ENCODE results near the gene RHOD. TPM values are rescaled to one million over a fixed set of nuclear protein-coding genes. Genes with fewer than 3 reads are reported as not detected.
A peak's percentile ranks its signal among the peaks of the same experiment; 100 is the strongest.

Gene RHOD
- total and polyA plus RNA-seq, 2 donors (not counting 3 experiments of a cell fraction or from before 2014, with no cell fraction given): 10.6 to 17.9 TPM

DNA sequence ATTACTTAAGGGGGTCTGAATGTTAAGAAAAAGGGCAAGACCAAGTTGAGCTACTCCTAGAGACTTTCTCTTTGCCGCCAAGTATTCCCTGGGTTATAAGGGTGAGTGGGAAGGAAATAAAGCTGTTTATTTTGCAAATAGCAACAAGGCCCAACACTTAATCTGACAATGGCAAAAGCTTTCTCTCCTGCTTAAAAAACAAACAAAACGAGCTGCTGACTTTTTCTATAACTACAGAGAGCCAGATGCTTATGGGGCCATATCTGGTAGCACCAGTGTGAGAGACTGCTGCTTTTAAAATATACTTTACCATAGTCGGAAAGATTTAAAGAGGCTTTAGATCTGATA is 60.1 kb downstream of the RHOD start:
- Histone ChIP-seq H3K79me2 (ENCODE audit: control insufficient read depth, insufficient read depth, low read length) (peaks cover 26% of the 10 kb centered on the region), H3K4me2 (ENCODE audit: insufficient read depth, low read length) (no peak overlapping the region), H3K27ac (ENCODE audit: insufficient read depth, low read depth, low read length) (no peak overlapping the region), H3K9me3 (replicated peaks; ENCODE audit: control insufficient read depth, insufficient read depth, low read length) (no peaks in the 10 kb centered on the region), H4K20me1 (replicated peaks; ENCODE audit: control insufficient read depth, extremely low read depth, insufficient read depth, low read length) (peaks cover 2% of the 10 kb centered on the region), H2AFZ (ENCODE audit: low read depth, low read length) (no peak overlapping the region), H3K36me3 (ENCODE audit: control insufficient read depth in 2 of 2, extremely low read depth in 1 of 2, insufficient read depth in 2 of 2, low read length in 2 of 2) (no peaks in the 10 kb centered on the region), H3K4me3 (replicated peaks in 1 of 3; ENCODE audit: insufficient read depth in 1 of 3, low read depth in 1 of 3, low read length in 3 of 3) (no peak overlapping the region), H3K9ac (replicated peaks; ENCODE audit: extremely low read depth, insufficient read depth, low read length) (no peak overlapping the region), H3K9me1 (replicated peaks; ENCODE audit: control insufficient read depth, extremely low read depth, insufficient read depth, low read length) (no peaks in the 10 kb centered on the region), H3K27me3 (ENCODE audit: control insufficient read depth in 2 of 2, insufficient read depth in 2 of 2, low read length in 2 of 2) (peaks cover under 1 to 1% of the 10 kb centered on the region in 2 experiments), H3K4me1 (ENCODE audit: control insufficient read depth, extremely low read depth, insufficient read depth, low read length) (peaks cover 16% of the 10 kb centered on the region)
- ChIA-PET CTCF (interaction anchor here (0.8 to 3.6 kb wide), 5 partner anchors 10 to 35 kb away, joined by 3 to 11 read pairs (median 3); no protein-coding TSS in a partner anchor), POLR2A (no interaction called here)
- no peak for TF ChIP-seq JUN (IDR thresholded peaks at IDR 0.05; ENCODE audit: borderline replicate concordance, insufficient read depth, insufficient read length, low read depth)
- TSS peak; percentile 31 for BruUV-seq (replicated peaks)
- dilution Hi-C loops (cut with MboI; ENCODE audit: extremely low pct_ligation_motif_present, low sequenced_read_pairs): no loop called here
- intact Hi-C loops (cut with micrococcal nuclease): no loop called here
- no peak for FAIRE-seq
- DNase-seq (ENCODE audit: low read depth, low spot score): no peak

GRCh38 chr11:67117176-67117575 is 60.5 kb downstream of the RHOD start:
- no peak overlapping the region for H3K9ac ChIP-seq (replicated peaks; ENCODE audit: extremely low read depth, insufficient read depth, low read length)
- peaks cover 2% of the 10 kb centered on the region for H4K20me1 ChIP-seq (replicated peaks; ENCODE audit: control insufficient read depth, extremely low read depth, insufficient read depth, low read length)
- no peaks in the 10 kb centered on the region for H3K9me3 ChIP-seq (replicated peaks; ENCODE audit: control insufficient read depth, insufficient read depth, low read length)
- POLR2A ChIA-PET: no interaction called here
- H3K9me1 ChIP-seq (replicated peaks; ENCODE audit: control insufficient read depth, extremely low read depth, insufficient read depth, low read length): no peaks in the 10 kb centered on the region
- peaks cover 0 to 1% of the 10 kb centered on the region in 2 experiments for H3K27me3 ChIP-seq (ENCODE audit: control insufficient read depth in 2 of 2, insufficient read depth in 2 of 2, low read length in 2 of 2)
- TF ChIP-seq EZH2 (IDR thresholded peaks at IDR 0.05; ENCODE audit: borderline replicate concordance, low read depth, low read length, severe bottlenecking): no peak
- TF ChIP-seq, protein P1, sequence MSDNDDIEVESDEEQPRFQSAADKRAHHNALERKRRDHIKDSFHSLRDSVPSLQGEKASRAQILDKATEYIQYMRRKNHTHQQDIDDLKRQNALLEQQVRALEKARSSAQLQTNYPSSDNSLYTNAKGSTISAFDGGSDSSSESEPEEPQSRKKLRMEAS (IDR thresholded peaks at IDR 0.05; ENCODE audit: insufficient read depth, insufficient read length): no peak
- no peak for TF ChIP-seq JUN (IDR thresholded peaks at IDR 0.05; ENCODE audit: borderline replicate concordance, insufficient read depth, insufficient read length, low read depth)
- H3K4me1 ChIP-seq (ENCODE audit: control insufficient read depth, extremely low read depth, insufficient read depth, low read length): peaks cover 20% of the 10 kb centered on the region
- FAIRE-seq (no peak), DNase-seq (ENCODE audit: low read depth, low spot score) (no peak)
- peak overlapping the region; percentile 99 for H2AFZ ChIP-seq (ENCODE audit: low read depth, low read length)
- peaks cover 31% of the 10 kb centered on the region for H3K79me2 ChIP-seq (ENCODE audit: control insufficient read depth, insufficient read depth, low read length)
- H3K4me3 ChIP-seq (replicated peaks in 1 of 3; ENCODE audit: insufficient read depth in 1 of 3, low read depth in 1 of 3, low read length in 3 of 3): no peak overlapping the region
- dilution Hi-C loops (cut with MboI; ENCODE audit: extremely low pct_ligation_motif_present, low sequenced_read_pairs) (no loop called here), intact Hi-C loops (cut with micrococcal nuclease) (no loop called here)
- no peak overlapping the region for H3K27ac ChIP-seq (ENCODE audit: insufficient read depth, low read depth, low read length)
- H3K36me3 ChIP-seq (ENCODE audit: control insufficient read depth in 2 of 2, extremely low read depth in 1 of 2, insufficient read depth in 2 of 2, low read length in 2 of 2): no peaks in the 10 kb centered on the region
- BruUV-seq (replicated peaks): no TSS peak
- CTCF ChIA-PET: interaction anchor here (1.1 to 3.6 kb wide), 4 partner anchors 11 to 36 kb away, joined by 3 to 11 read pairs (median 4); no protein-coding TSS in a partner anchor
- peak overlapping the region; percentile 43 for H3K4me2 ChIP-seq (ENCODE audit: insufficient read depth, low read length)
